NB4 (cell line): ENCODE data around the gene ECT2L.

Source experiments
- DNase-seq: peaks from one replicate; pipeline ENCODE4 v3.0.0; 2010; ENCODE audit warnings: low read depth
- H3K4me3 ChIP-seq: one replicate; pipeline ENCODE4 v1.5.1; 2011; ENCODE audit warnings: mild to moderate bottlenecking, low read depth, low read length, moderate library complexity
- CTCF ChIP-seq: IDR thresholded peaks from one replicate; pipeline ENCODE4 v1.5.1; 2012; ENCODE audit warnings: low read depth, low read length
- MAX ChIP-seq: IDR thresholded peaks from 2 replicates; pipeline ENCODE4 v1.6.1; 2011; ENCODE audit warnings: low read depth, low read length
- MYC ChIP-seq: IDR thresholded peaks from 2 replicates; pipeline ENCODE4 v1.6.1; 2011; ENCODE audit warnings: low read depth, low read length
- POLR2A ChIP-seq: IDR thresholded peaks from 2 replicates; pipeline ENCODE4 v1.6.1; 2011; ENCODE audit warnings: mild to moderate bottlenecking; ENCODE audit not compliant: insufficient read length; ENCODE audit errors: extremely low read depth

ECT2L gene

GRCh38 chr6:138909975-138910374 lies 114.1 kb downstream of the ECT2L start:
- TF ChIP-seq MYC (no peak), MAX (no peak), POLR2A (no peak), CTCF (no peak)

GRCh38 chr6:138912308-138912707 lies 116.4 kb downstream of the ECT2L start:
- no peak for TF ChIP-seq POLR2A
- TF ChIP-seq MAX = no peak
- TF ChIP-seq MYC = no peak
- no peak for TF ChIP-seq CTCF
- DNase-seq = no peak

More at GRCh38 chr6:138909975-138910374, 114.1 kb downstream of the ECT2L start:
- no peak for DNase-seq
- H3K4me3 ChIP-seq = no peak overlapping the region

GRCh38 chr6:138914701-138915100 lies 118.8 kb downstream of the ECT2L start:
- no peak for DNase-seq
- H3K4me3 ChIP-seq = no peak overlapping the region
- TF ChIP-seq MAX (no peak), POLR2A (no peak), MYC (no peak), CTCF (no peak)

More at GRCh38 chr6:138912308-138912707, 116.4 kb downstream of the ECT2L start:
- no peak overlapping the region for H3K4me3 ChIP-seq

- no peak overlapping the region for H3K4me3 ChIP-seq
- DNase-seq = no peak
Observed at GRCh38 chr6:138920906-138921305, 125.0 kb downstream of the ECT2L start.

GRCh38 chr6:138923561-138923960 lies 127.7 kb downstream of the ECT2L start:
- TF ChIP-seq MYC (no peak), CTCF (no peak), MAX (no peak), POLR2A (no peak)
- H3K4me3 ChIP-seq = no peak overlapping the region
- DNase-seq = no peak

More at GRCh38 chr6:138920906-138921305, 125.0 kb downstream of the ECT2L start:
- TF ChIP-seq POLR2A (no peak), MAX (no peak), MYC (no peak), CTCF (no peak)
